Colonic mucosa (tissue), 4 donors: ENCODE results near the gene PTOV1. TPM values are rescaled to one million over a fixed set of nuclear protein-coding genes. Genes with fewer than 3 reads are reported as not detected.

Source experiments
- DNase-seq: peaks from one replicate; pipeline ENCODE4 v3.0.0-alpha.2; 2020
- H3K27ac ChIP-seq: fragments of 200-600 bp; one replicate; pipeline ENCODE4 v1.8.0; 2021
- H3K27me3 ChIP-seq: fragments of 200-600 bp; one replicate; pipeline ENCODE4 v1.8.0; 2021
- H3K36me3 ChIP-seq: fragments of 200-600 bp; one replicate; pipeline ENCODE4 v1.8.0; 2021
- H3K4me1 ChIP-seq: fragments of 200-600 bp; one replicate; pipeline ENCODE4 v1.8.0; 2021; ENCODE audit warnings: mild to moderate bottlenecking
- H3K4me3 ChIP-seq: fragments of 200-600 bp; one replicate; pipeline ENCODE4 v1.8.0; 2021
- H3K9ac ChIP-seq, 2 donors: one replicate each; pipeline ENCODE4 v1.7.0; 2013; ENCODE audit warnings: control low read depth in 2 of 2, low read depth in 2 of 2, low read length in 2 of 2
- H3K9me3 ChIP-seq: fragments of 200-600 bp; one replicate; pipeline ENCODE4 v1.8.0; 2021
- intact Hi-C: fragments of 100-400 bp; cut with DNase I; formaldehyde crosslinking; loops from one replicate; pipeline ENCODE4 v1.14.1; 2022
- total RNA-seq, 2 donors: library from RNA; stranded (reverse); fragmentation: NEBNext Ultra II Directional in 1 of 2; extraction: Animal tissue kit (Norgen Biotek cat#: 25700) in 1 of 2; gene quantifications; one replicate each; pipeline ENCODE4 v1.2.1, GENCODE V29; 2021
- TF ChIP-seq, protein P1 (sequence below): fragments of 200-600 bp; IDR thresholded peaks from one replicate; pipeline ENCODE4 v1.8.0; 2022; ENCODE audit warnings: antibody characterized with exemption, mild to moderate bottlenecking
- donor health status: healthy.
- donor health status: DM: no; HTN: no; CAD: no.
- donor health status: DM: no; HTN: no; CAD: no.

Gene PTOV1
- total RNA-seq, 2 donors from 2014 or later, result 109 to 128 TPM

DNA sequence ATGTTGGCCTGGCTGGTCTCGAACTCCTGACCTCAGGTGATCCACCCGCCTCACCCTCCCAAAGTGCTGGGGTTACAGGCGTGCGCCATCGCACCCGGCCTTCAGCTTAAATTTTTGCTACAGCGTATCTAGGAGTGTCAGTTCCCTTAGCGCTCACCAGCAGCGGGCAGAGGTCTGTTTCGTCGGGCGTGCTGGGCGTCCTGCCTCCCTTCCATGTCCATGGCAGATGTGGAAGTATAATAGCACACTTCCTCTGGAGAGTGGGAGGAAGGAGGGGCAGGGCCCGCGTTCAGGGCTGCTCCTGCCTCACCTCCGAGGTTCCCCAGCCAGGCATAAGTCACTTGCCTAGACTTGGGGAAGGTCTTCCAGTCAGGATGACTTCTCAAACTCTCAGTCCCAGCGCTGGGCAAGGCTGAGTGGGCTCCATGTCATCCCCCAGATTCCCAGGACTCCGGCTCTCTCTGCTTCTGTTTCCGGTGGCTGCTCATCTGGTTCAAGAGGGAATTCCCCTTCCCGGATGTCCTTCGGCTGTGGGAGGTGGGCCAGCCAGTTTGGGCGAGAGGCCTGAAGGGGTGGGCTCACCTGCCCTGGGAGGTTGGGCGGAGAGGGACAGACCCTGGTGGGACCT is 36.2 kb downstream of the PTOV1 start:
- Histone ChIP-seq H3K9me3 (no peaks in the 10 kb centered on the region), H3K4me1 (peaks cover 4% of the 10 kb centered on the region), H3K4me3 (no peak overlapping the region), H3K27ac (no peak overlapping the region), H3K27me3 (no peaks in the 10 kb centered on the region), H3K36me3 (peaks cover 18% of the 10 kb centered on the region), H3K9ac (no peak overlapping the region)
- no peak for DNase-seq
- TF ChIP-seq, protein P1, sequence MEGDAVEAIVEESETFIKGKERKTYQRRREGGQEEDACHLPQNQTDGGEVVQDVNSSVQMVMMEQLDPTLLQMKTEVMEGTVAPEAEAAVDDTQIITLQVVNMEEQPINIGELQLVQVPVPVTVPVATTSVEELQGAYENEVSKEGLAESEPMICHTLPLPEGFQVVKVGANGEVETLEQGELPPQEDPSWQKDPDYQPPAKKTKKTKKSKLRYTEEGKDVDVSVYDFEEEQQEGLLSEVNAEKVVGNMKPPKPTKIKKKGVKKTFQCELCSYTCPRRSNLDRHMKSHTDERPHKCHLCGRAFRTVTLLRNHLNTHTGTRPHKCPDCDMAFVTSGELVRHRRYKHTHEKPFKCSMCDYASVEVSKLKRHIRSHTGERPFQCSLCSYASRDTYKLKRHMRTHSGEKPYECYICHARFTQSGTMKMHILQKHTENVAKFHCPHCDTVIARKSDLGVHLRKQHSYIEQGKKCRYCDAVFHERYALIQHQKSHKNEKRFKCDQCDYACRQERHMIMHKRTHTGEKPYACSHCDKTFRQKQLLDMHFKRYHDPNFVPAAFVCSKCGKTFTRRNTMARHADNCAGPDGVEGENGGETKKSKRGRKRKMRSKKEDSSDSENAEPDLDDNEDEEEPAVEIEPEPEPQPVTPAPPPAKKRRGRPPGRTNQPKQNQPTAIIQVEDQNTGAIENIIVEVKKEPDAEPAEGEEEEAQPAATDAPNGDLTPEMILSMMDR, result no peak
- intact Hi-C loops, result no loop called here

DNA sequence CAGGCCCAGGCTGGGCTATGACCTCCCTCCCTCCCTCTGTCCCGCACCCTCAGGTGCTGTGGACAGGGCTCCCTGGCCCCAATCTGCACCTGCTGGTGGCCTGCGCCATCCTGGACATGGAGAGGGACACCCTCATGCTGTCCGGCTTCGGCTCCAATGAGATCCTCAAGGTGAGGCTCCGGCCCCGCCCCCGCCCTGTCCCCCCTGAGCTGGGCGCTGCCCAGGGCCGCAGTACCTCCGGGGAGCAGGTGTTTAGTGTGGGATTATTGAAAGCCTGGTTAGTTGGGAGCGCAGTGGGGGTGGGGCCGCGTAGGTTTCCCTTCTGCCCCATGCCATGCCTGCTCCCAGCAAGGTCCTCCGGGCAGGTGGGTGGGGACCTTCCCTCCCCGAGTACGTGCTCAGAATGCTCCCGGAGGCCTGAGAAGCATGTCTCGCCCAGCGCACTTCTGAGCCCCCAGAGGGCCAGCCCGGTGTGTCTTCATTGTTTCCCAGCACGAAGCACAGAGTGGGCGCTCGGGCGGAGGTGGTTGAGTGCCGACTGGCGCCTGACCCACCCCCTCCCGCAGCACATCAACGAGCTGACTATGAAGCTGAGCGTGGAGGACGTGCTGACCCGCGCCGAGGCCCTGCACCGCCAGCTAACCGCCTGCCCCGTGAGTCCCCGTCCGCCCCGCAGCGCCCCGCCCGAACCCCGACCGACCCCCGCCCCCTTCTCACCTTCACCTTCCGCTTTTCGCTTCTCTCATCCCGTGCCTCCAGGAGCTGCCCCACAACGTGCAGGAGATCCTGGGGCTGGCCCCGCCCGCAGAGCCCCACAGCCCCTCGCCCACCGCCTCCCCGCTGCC is 36.9 kb downstream of the PTOV1 start:
- no peak for DNase-seq
- TF ChIP-seq, protein P1, result no peak
- H3K9ac ChIP-seq, result no peak overlapping the region
- no peak overlapping the region for H3K4me3 ChIP-seq
- no peaks in the 10 kb centered on the region for H3K9me3 ChIP-seq
- peaks cover 10% of the 10 kb centered on the region for H3K36me3 ChIP-seq
- no peaks in the 10 kb centered on the region for H3K27me3 ChIP-seq
- no peak overlapping the region for H3K27ac ChIP-seq
- peaks cover 4% of the 10 kb centered on the region for H3K4me1 ChIP-seq
- intact Hi-C loops, result no loop called here

DNA sequence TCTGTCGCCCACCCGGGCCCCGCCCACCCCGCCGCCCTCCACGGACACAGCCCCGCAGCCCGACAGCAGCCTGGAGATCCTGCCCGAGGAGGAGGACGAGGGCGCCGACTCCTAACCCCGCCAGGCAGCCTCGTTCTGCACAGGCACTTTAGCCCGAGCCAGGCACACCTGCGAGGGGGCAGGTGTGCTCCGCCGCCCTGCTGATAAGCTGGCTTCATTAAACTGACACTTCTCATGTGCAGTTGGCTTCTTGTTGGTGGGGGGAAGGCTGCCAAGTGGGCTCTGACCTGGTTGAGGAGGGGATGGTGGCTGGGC is 37.5 kb downstream of the PTOV1 start:
- intact Hi-C loops, result no loop called here
- peaks cover 4% of the 10 kb centered on the region for H3K4me1 ChIP-seq
- H3K27ac ChIP-seq, result no peak overlapping the region
- no peak for DNase-seq
- H3K36me3 ChIP-seq, result peaks cover 6% of the 10 kb centered on the region
- no peaks in the 10 kb centered on the region for H3K9me3 ChIP-seq
- TF ChIP-seq, protein P1, result no peak
- H3K9ac ChIP-seq, result no peak overlapping the region
- no peaks in the 10 kb centered on the region for H3K27me3 ChIP-seq
- no peak overlapping the region for H3K4me3 ChIP-seq

DNA sequence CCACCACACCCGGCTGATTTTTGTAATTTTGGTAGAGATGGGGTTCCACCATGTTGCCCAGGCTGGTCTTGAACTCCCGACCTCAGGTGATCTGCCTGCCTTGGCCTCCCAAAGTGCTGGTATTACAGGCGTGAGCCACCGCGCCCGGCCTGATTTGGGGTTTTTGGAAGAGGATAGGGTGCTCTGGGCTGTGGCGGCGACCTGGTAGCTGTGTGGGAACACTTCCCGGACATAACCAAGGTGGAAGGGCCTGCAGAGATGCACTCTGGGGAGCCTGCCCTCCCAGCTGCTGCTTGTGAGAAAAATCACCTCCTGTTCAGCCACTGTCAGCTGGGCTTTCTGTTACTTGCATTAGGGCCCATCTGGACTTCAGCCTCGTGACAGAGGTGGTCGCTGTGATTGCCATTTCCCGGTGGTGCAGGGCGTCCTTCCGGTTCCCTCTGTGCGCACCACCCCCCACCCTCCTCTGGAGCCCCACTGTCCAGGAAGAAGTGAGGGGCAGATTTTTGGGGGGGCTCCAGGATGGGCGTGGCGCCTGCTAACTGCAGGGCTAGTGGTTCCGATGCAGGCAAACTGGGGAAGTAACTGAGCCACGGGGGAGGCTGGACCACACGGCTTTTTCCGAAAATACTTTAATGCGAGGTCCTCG is 38.2 kb downstream of the PTOV1 start:
- Histone ChIP-seq H3K4me1 (peaks cover 4% of the 10 kb centered on the region), H3K36me3 (peaks cover 2% of the 10 kb centered on the region), H3K4me3 (no peak overlapping the region), H3K27ac (no peak overlapping the region), H3K27me3 (no peaks in the 10 kb centered on the region), H3K9ac (no peak overlapping the region), H3K9me3 (no peaks in the 10 kb centered on the region)
- no peak for DNase-seq
- intact Hi-C loops, result no loop called here
- TF ChIP-seq, protein P1, result no peak

DNA sequence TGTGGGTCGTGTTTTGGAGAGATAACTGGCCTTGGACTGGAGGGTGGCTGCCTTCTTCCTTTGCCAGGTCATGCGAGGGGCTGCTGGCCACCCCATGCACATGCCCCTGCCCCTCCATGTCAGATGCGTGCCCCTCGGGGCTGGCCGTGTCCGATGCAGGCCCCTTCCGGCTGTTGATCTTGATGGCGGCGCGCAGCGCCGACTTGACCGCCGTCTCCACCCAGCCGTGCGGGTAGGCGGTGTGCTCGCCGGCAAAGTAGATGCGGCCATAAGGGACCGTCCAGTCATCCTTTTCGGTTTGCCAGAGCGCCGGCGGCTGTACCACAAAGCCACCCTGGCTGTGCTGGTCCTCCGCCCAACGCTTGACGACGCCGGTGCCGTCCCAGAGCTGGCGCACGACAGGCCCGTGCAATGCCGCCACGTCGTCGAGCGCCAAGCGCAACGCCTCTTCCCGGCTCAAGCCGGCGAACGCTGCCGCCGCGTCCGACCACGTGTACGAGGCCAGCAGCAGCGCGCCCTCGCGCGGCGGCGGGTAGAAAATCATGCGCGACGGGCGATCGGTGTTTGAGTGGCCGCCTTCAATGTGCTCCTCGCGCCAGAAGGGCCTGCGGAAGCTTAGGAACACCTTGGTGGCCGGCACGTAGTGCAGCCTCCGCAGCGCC is 38.9 kb downstream of the PTOV1 start:
- Histone ChIP-seq H3K4me3 (peak overlapping the region; percentile 41), H3K9me3 (no peaks in the 10 kb centered on the region), H3K36me3 (no peaks in the 10 kb centered on the region), H3K9ac (peak overlapping the region in 1 of 2 donors; percentile 35), H3K27me3 (no peaks in the 10 kb centered on the region), H3K27ac (no peak overlapping the region), H3K4me1 (peaks cover 4% of the 10 kb centered on the region)
- peak; percentile 78 for DNase-seq
- TF ChIP-seq, protein P1, result peak; percentile 81
- intact Hi-C loops, result no loop called here
